ENCODE results near the gene PBX2.

PBX2 gene

GRCh38 chr6:32184084-32184640 lies 5.8 kb downstream of the PBX2 start, which contains the start of gene AGER:
TSS of gene AGER (minus strand) at chr6:32184253. CDS start at chr6:32184222, 31 bp downstream.
- Histone ChIP-seq H3K36me3 (ENCODE audit: control insufficient read depth in 1 of 2, insufficient read depth in 2 of 2, low read length in 2 of 2) (peaks cover 48 to 56% of the 10 kb centered on the region in 2 experiments), H3K4me3 (ENCODE audit: low read depth, low read length) (no peak within 1 kb of the TSS), H3K4ac (ENCODE audit: low read depth, low read length) (no peak within 1 kb of the TSS), H3K9me3 (ENCODE audit: insufficient read depth, low read depth, low read length) (no peaks in the 10 kb centered on the region), H2BK120ac (ENCODE audit: insufficient read depth, low read length, poor library complexity) (no peak within 1 kb of the TSS), H2BK5ac (ENCODE audit: low read depth, low read length, poor library complexity) (no peak within 1 kb of the TSS), H4K12ac (ENCODE audit: low read depth, low read length) (no peak within 1 kb of the TSS), H4K8ac (ENCODE audit: low read depth, low read length) (no peak within 1 kb of the TSS), H3K4me1 (ENCODE audit: control insufficient read depth in 1 of 2, insufficient read depth in 2 of 2, low read length in 2 of 2) (peaks cover 2 to 11% of the 10 kb centered on the region in 2 experiments), H3K18ac (ENCODE audit: low read length) (no peak within 1 kb of the TSS), H3K79me1 (ENCODE audit: low read length) (peaks cover 2% of the 10 kb centered on the region), H3K27me3 (ENCODE audit: insufficient read depth, low read length) (no peaks in the 10 kb centered on the region), H3K4me2 (ENCODE audit: low read length) (no peak within 1 kb of the TSS), H2AK5ac (ENCODE audit: low read length) (no peak within 1 kb of the TSS), H4K91ac (ENCODE audit: low read depth, low read length) (no peak within 1 kb of the TSS), H3K79me2 (ENCODE audit: control insufficient read depth, insufficient read depth, low read length, poor library complexity) (peaks cover 4% of the 10 kb centered on the region), H3K14ac (ENCODE audit: low read length) (no peak within 1 kb of the TSS), H3K27ac (ENCODE audit: low read depth, low read length) (no peak within 1 kb of the TSS), H3K9ac (ENCODE audit: low read length) (no peak within 1 kb of the TSS), H2BK12ac (ENCODE audit: low read length) (no peak within 1 kb of the TSS), H3K23ac (ENCODE audit: low read length) (no peak within 1 kb of the TSS), H2AFZ (ENCODE audit: insufficient read depth, low read length, poor library complexity) (no peak within 1 kb of the TSS)
- no peak for DNase-seq
- no CpG with 5 or more reads among the region's 6 CpGs for WGBS (ENCODE audit: extremely low coverage, insufficient coverage, insufficient read length)

GRCh38 chr6:32183483-32184083 lies 6.4 kb downstream of the PBX2 start:
- Histone ChIP-seq H3K4me3 (ENCODE audit: low read depth, low read length) (no peak overlapping the region), H3K14ac (ENCODE audit: low read length) (no peak overlapping the region), H3K9ac (ENCODE audit: low read length) (no peak overlapping the region), H3K23ac (ENCODE audit: low read length) (no peak overlapping the region), H3K27ac (ENCODE audit: low read depth, low read length) (no peak overlapping the region), H2BK120ac (ENCODE audit: insufficient read depth, low read length, poor library complexity) (no peak overlapping the region), H2BK12ac (ENCODE audit: low read length) (no peak overlapping the region), H3K4me2 (ENCODE audit: low read length) (no peak overlapping the region), H4K12ac (ENCODE audit: low read depth, low read length) (no peak overlapping the region), H2AFZ (ENCODE audit: insufficient read depth, low read length, poor library complexity) (no peak overlapping the region), H3K79me1 (ENCODE audit: low read length) (no peaks in the 10 kb centered on the region), H3K36me3 (ENCODE audit: control insufficient read depth in 1 of 2, insufficient read depth in 2 of 2, low read length in 2 of 2) (peaks cover 48 to 56% of the 10 kb centered on the region in 2 experiments), H4K8ac (ENCODE audit: low read depth, low read length) (no peak overlapping the region), H3K4me1 (ENCODE audit: control insufficient read depth in 1 of 2, insufficient read depth in 2 of 2, low read length in 2 of 2) (peaks cover 0 to 10% of the 10 kb centered on the region in 2 experiments), H4K91ac (ENCODE audit: low read depth, low read length) (no peak overlapping the region), H3K79me2 (ENCODE audit: control insufficient read depth, insufficient read depth, low read length, poor library complexity) (peaks cover 2% of the 10 kb centered on the region), H2AK5ac (ENCODE audit: low read length) (no peak overlapping the region), H3K18ac (ENCODE audit: low read length) (no peak overlapping the region), H2BK5ac (ENCODE audit: low read depth, low read length, poor library complexity) (no peak overlapping the region), H3K27me3 (ENCODE audit: insufficient read depth, low read length) (no peaks in the 10 kb centered on the region), H3K4ac (ENCODE audit: low read depth, low read length) (no peak overlapping the region), H3K9me3 (ENCODE audit: insufficient read depth, low read depth, low read length) (no peaks in the 10 kb centered on the region)
- WGBS (ENCODE audit: extremely low coverage, insufficient coverage, insufficient read length), result no CpG with 5 or more reads among the region's 15 CpGs
- DNase-seq, result no peak

GRCh38 chr6:32183030-32183429 lies 7.0 kb downstream of the PBX2 start:
- no peaks in the 10 kb centered on the region for H3K27me3 ChIP-seq (ENCODE audit: insufficient read depth, low read length)
- H3K79me1 ChIP-seq (ENCODE audit: low read length), result no peaks in the 10 kb centered on the region
- WGBS (ENCODE audit: extremely low coverage, insufficient coverage, insufficient read length), result no CpG with 5 or more reads among the region's 3 CpGs
- H2AFZ ChIP-seq (ENCODE audit: insufficient read depth, low read length, poor library complexity), result no peak overlapping the region
- H4K91ac ChIP-seq (ENCODE audit: low read depth, low read length), result no peak overlapping the region
- no peak overlapping the region for H3K23ac ChIP-seq (ENCODE audit: low read length)
- no peak overlapping the region for H2BK120ac ChIP-seq (ENCODE audit: insufficient read depth, low read length, poor library complexity)
- H3K4ac ChIP-seq (ENCODE audit: low read depth, low read length), result no peak overlapping the region
- no peak for DNase-seq
- no peak overlapping the region for H3K9ac ChIP-seq (ENCODE audit: low read length)
- no peak overlapping the region for H3K27ac ChIP-seq (ENCODE audit: low read depth, low read length)
- H3K14ac ChIP-seq (ENCODE audit: low read length), result no peak overlapping the region
- no peak overlapping the region for H2BK5ac ChIP-seq (ENCODE audit: low read depth, low read length, poor library complexity)
- H3K4me3 ChIP-seq (ENCODE audit: low read depth, low read length), result no peak overlapping the region
- no peak overlapping the region for H3K4me2 ChIP-seq (ENCODE audit: low read length)
- H3K18ac ChIP-seq (ENCODE audit: low read length), result no peak overlapping the region
- no peak overlapping the region for H2AK5ac ChIP-seq (ENCODE audit: low read length)
- peaks cover 47 to 52% of the 10 kb centered on the region in 2 experiments for H3K36me3 ChIP-seq (ENCODE audit: control insufficient read depth in 1 of 2, insufficient read depth in 2 of 2, low read length in 2 of 2)
- H2BK12ac ChIP-seq (ENCODE audit: low read length), result no peak overlapping the region
- peaks cover 2% of the 10 kb centered on the region for H3K79me2 ChIP-seq (ENCODE audit: control insufficient read depth, insufficient read depth, low read length, poor library complexity)
- H4K8ac ChIP-seq (ENCODE audit: low read depth, low read length), result no peak overlapping the region
- H3K4me1 ChIP-seq (ENCODE audit: control insufficient read depth in 1 of 2, insufficient read depth in 2 of 2, low read length in 2 of 2), result peaks cover 0 to 9% of the 10 kb centered on the region in 2 experiments
- H4K12ac ChIP-seq (ENCODE audit: low read depth, low read length), result no peak overlapping the region
- H3K9me3 ChIP-seq (ENCODE audit: insufficient read depth, low read depth, low read length), result no peaks in the 10 kb centered on the region

- no peak overlapping the region for H2BK120ac ChIP-seq (ENCODE audit: insufficient read depth, low read length, poor library complexity)
- no peak overlapping the region for H2BK12ac ChIP-seq (ENCODE audit: low read length)
- H3K14ac ChIP-seq (ENCODE audit: low read length), result no peak overlapping the region
- peaks cover 2% of the 10 kb centered on the region for H3K79me2 ChIP-seq (ENCODE audit: control insufficient read depth, insufficient read depth, low read length, poor library complexity)
- peaks cover under 1% of the 10 kb centered on the region for H3K79me1 ChIP-seq (ENCODE audit: low read length)
- no peak overlapping the region for H3K9ac ChIP-seq (ENCODE audit: low read length)
- no peak overlapping the region for H2AK5ac ChIP-seq (ENCODE audit: low read length)
- H4K12ac ChIP-seq (ENCODE audit: low read depth, low read length), result no peak overlapping the region
- peaks cover 0 to 9% of the 10 kb centered on the region in 2 experiments for H3K4me1 ChIP-seq (ENCODE audit: control insufficient read depth in 1 of 2, insufficient read depth in 2 of 2, low read length in 2 of 2)
- no peak overlapping the region for H3K18ac ChIP-seq (ENCODE audit: low read length)
- H3K4ac ChIP-seq (ENCODE audit: low read depth, low read length), result no peak overlapping the region
- no peaks in the 10 kb centered on the region for H3K27me3 ChIP-seq (ENCODE audit: insufficient read depth, low read length)
- no peak overlapping the region for H3K27ac ChIP-seq (ENCODE audit: low read depth, low read length)
- no peak overlapping the region for H4K91ac ChIP-seq (ENCODE audit: low read depth, low read length)
- no peaks in the 10 kb centered on the region for H3K9me3 ChIP-seq (ENCODE audit: insufficient read depth, low read depth, low read length)
- no peak for DNase-seq
- H3K4me3 ChIP-seq (ENCODE audit: low read depth, low read length), result no peak overlapping the region
- H2AFZ ChIP-seq (ENCODE audit: insufficient read depth, low read length, poor library complexity), result no peak overlapping the region
- H4K8ac ChIP-seq (ENCODE audit: low read depth, low read length), result no peak overlapping the region
- peaks cover 42 to 48% of the 10 kb centered on the region in 2 experiments for H3K36me3 ChIP-seq (ENCODE audit: control insufficient read depth in 1 of 2, insufficient read depth in 2 of 2, low read length in 2 of 2)
- no peak overlapping the region for H3K4me2 ChIP-seq (ENCODE audit: low read length)
- no CpG with 5 or more reads among the region's 10 CpGs for WGBS (ENCODE audit: extremely low coverage, insufficient coverage, insufficient read length)
- no peak overlapping the region for H3K23ac ChIP-seq (ENCODE audit: low read length)
- no peak overlapping the region for H2BK5ac ChIP-seq (ENCODE audit: low read depth, low read length, poor library complexity)
These were observed 7.4 kb downstream of the PBX2 start for GRCh38 chr6:32182555-32182981.

All from trophoblast cell (in vitro differentiated cells and primary cell).